HepG2 (cell line): Measurements from ENCODE around the gene CPE. TPM values are rescaled to one million over a fixed set of nuclear protein-coding genes. Genes with fewer than 3 reads are reported as not detected.

ENCODE experiments used
- ARHGAP35 ChIP-seq: sonication (generic); formaldehyde crosslinking; IDR thresholded peaks from 2 replicates; pipeline ENCODE4 v1.9.0; 2022; ENCODE audit warnings: mild to moderate bottlenecking, inconsistent platforms, moderate library complexity, missing genetic modification reagents, borderline replicate concordance
- ARNT2 ChIP-seq: sonication (generic); formaldehyde crosslinking; IDR thresholded peaks from 2 replicates; pipeline ENCODE4 v1.8.0; 2022; ENCODE audit warnings: mild to moderate bottlenecking, low read depth, missing genetic modification reagents, moderate library complexity
- CREB3 ChIP-seq: sonication (generic); formaldehyde crosslinking; IDR thresholded peaks from 2 replicates; pipeline ENCODE4 v1.5.0; 2020; ENCODE audit warnings: missing genetic modification reagents
- FOXA3 ChIP-seq: IDR thresholded peaks from 2 replicates; pipeline ENCODE4 v1.6.1; 2016; ENCODE audit warnings: missing genetic modification reagents, missing compliant biosample characterization
- HIVEP1 ChIP-seq: sonication (generic); formaldehyde crosslinking; IDR thresholded peaks from 2 replicates; pipeline ENCODE4 v1.4.0; 2020; ENCODE audit warnings: mild to moderate bottlenecking, missing genetic modification reagents
- IRF2 ChIP-seq: IDR thresholded peaks from 2 replicates; pipeline ENCODE4 v1.6.1; 2018; ENCODE audit warnings: missing genetic modification reagents, missing compliant biosample characterization
- NFYB ChIP-seq: sonication (generic); formaldehyde crosslinking; IDR thresholded peaks from 2 replicates; pipeline ENCODE4 v1.4.0; 2020; ENCODE audit warnings: missing genetic modification reagents
- NKX3-1 ChIP-seq: sonication (generic); formaldehyde crosslinking; IDR thresholded peaks from 2 replicates; pipeline ENCODE4 v1.5.0; 2020; ENCODE audit warnings: missing genetic modification reagents
- RBFOX2 ChIP-seq: fragments of 200-400 bp; formaldehyde crosslinking; IDR thresholded peaks from 2 replicates; pipeline ENCODE4 v1.6.1; 2017; ENCODE audit warnings: low read depth, mild to moderate bottlenecking, low read length
- RFX5 ChIP-seq: IDR thresholded peaks from 2 replicates; pipeline ENCODE4 v1.6.1; 2011; ENCODE audit warnings: low read depth, low read length, improper control_type of control experiment
- RFXAP ChIP-seq: sonication (generic); formaldehyde crosslinking; IDR thresholded peaks from 2 replicates; pipeline ENCODE4 v1.4.0; 2020; ENCODE audit warnings: missing genetic modification reagents, borderline replicate concordance
- SNAPC2 ChIP-seq: sonication (generic); formaldehyde crosslinking; IDR thresholded peaks from 2 replicates; pipeline ENCODE4 v1.8.1; 2022; ENCODE audit warnings: mild to moderate bottlenecking, missing genetic modification reagents
- USF2 ChIP-seq, 2 experiments: sonication (generic) in 1 of 2; formaldehyde crosslinking in 1 of 2; IDR thresholded peaks; 2 replicates each; pipeline versions ENCODE4 v1.5.1 to v1.6.1; 2011 to 2020; ENCODE audit warnings: borderline replicate concordance in 1 of 2, low read depth in 1 of 2, low read length in 1 of 2, mild to moderate bottlenecking in 1 of 2, missing genetic modification reagents in 1 of 2, moderate library complexity in 1 of 2
- ZBTB7A ChIP-seq: sonication (generic); formaldehyde crosslinking; IDR thresholded peaks from 2 replicates; pipeline ENCODE4 v1.8.0; 2022; ENCODE audit warnings: mild to moderate bottlenecking, missing genetic modification reagents
- ZBTB7B ChIP-seq: sonication (generic); formaldehyde crosslinking; IDR thresholded peaks from 2 replicates; pipeline ENCODE4 v1.4.0; 2020; ENCODE audit warnings: missing genetic modification reagents
- ZFAT ChIP-seq: sonication (generic); formaldehyde crosslinking; conservative IDR thresholded peaks from 2 replicates; pipeline ENCODE4 v1.8.1; 2023; ENCODE audit warnings: missing genetic modification reagents, inconsistent platforms
- ZFP90 ChIP-seq: sonication (generic); formaldehyde crosslinking; IDR thresholded peaks from 2 replicates; pipeline ENCODE4 v1.8.0; 2022; ENCODE audit warnings: missing genetic modification reagents, mild to moderate bottlenecking, inconsistent platforms, borderline replicate concordance
- ZNF552 ChIP-seq: sonication (generic); formaldehyde crosslinking; IDR thresholded peaks from 2 replicates; pipeline ENCODE4 v1.9.0; 2022; ENCODE audit warnings: missing genetic modification reagents, mild to moderate bottlenecking, borderline replicate concordance
- ZNF768 ChIP-seq: sonication (generic); formaldehyde crosslinking; IDR thresholded peaks from 2 replicates; pipeline ENCODE4 v1.4.0; 2020; ENCODE audit warnings: missing genetic modification reagents
- ZNF780A ChIP-seq: sonication (generic); formaldehyde crosslinking; IDR thresholded peaks from 2 replicates; pipeline ENCODE4 v1.8.0; 2022; ENCODE audit warnings: mild to moderate bottlenecking, missing genetic modification reagents, moderate library complexity
- ZSCAN29 ChIP-seq: sonication (generic); formaldehyde crosslinking; conservative IDR thresholded peaks from 2 replicates; pipeline ENCODE4 v1.4.0; 2020; ENCODE audit warnings: mild to moderate bottlenecking, missing genetic modification reagents
- ZSCAN30 ChIP-seq: sonication (generic); formaldehyde crosslinking; IDR thresholded peaks from 2 replicates; pipeline ENCODE4 v1.5.0; 2020; ENCODE audit warnings: mild to moderate bottlenecking, missing genetic modification reagents
- polyA plus RNA-seq, 8 experiments: library from polyadenylated mRNA; depleted of rRNA in 3 of 8; stranded (reverse) in 7 of 8; unstranded in 1 of 8; fragments of >200 nt; fragmentation: Illumina TruSeq in 4 of 8; extraction: Trizol in 4 of 8; gene quantifications; 2 replicates each; pipeline versions ENCODE4 v1.2.1 to v1.2.3, GENCODE V29; 2011 to 2016; ENCODE audit warnings: low read depth in 4 of 8, missing spikeins in 1 of 8, mixed read lengths in 1 of 8; ENCODE audit not compliant: insufficient read depth in 1 of 8
- total RNA-seq, 5 experiments: library from RNA; depleted of rRNA; stranded (reverse); fragments of >200 nt; fragmentation: Illumina TruSeq; extraction: Trizol; gene quantifications; 2 replicates each; pipeline ENCODE4 v1.2.3, GENCODE V29; 2016; ENCODE audit warnings: low read depth in 1 of 5
- TF ChIP-seq, protein P1 (sequence below): sonication (generic); formaldehyde crosslinking; IDR thresholded peaks from 2 replicates; pipeline ENCODE4 v1.9.0; 2021; ENCODE audit warnings: missing genetic modification reagents, mild to moderate bottlenecking, borderline replicate concordance
- TF ChIP-seq, protein P2 (sequence below): sonication (generic); formaldehyde crosslinking; IDR thresholded peaks from 2 replicates; pipeline ENCODE4 v1.5.0; 2020; ENCODE audit warnings: mild to moderate bottlenecking, missing genetic modification reagents

Gene CPE
- total and polyA plus RNA-seq, 2 of the 13 experiments (the other 11 are each of a cell fraction or from before 2014, with no cell fraction given), result 268 to 852 TPM

DNA sequence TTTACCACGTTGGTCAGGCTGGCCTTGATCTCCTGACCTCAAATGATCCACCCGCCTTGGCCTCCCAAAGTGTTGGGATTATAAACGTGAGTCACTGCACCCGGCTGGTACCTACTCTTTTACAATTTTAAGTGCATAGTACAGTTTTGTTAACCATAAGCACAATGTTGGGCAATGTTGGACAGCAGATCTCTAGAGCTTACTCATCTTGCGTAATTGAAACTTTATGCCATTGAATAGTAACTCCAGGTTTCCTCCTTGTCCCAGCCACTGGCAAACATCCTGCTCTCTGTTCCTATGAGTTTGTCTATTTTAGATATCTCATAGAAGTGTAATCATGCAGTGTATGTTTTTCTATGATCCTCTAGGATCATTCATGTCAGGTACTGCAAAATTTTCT is 9.3 kb upstream of the CPE start (continued):
- TF ChIP-seq USF2 (IDR thresholded peaks at IDR 0.05; ENCODE audit: low read depth, low read length) (no peak), USF2 (CRISPR knock-in tag; IDR thresholded peaks at IDR 0.05; ENCODE audit: borderline replicate concordance) (no peak), ZFAT (CRISPR knock-in tag) (no peak), ZNF552 (CRISPR knock-in tag) (no peak), FOXA3 (CRISPR knock-in tag) (peak; percentile 94), ARHGAP35 (no peak), IRF2 (CRISPR knock-in tag) (peak; percentile 70), NFYB (CRISPR knock-in tag) (no peak), RFX5 (no peak), CREB3 (no peak), ZBTB7B (CRISPR knock-in tag) (0 out of 2 replicates have a peak, but pooled peaks have one; percentile 26), RBFOX2 (no peak), ZNF780A (0 out of 2 replicates have a peak, but pooled peaks have one; percentile 39), ZFP90 (CRISPR knock-in tag) (no peak), ZSCAN30 (CRISPR knock-in tag) (no peak), ZSCAN29 (no peak), RFXAP (CRISPR knock-in tag) (0 out of 2 replicates have a peak, but pooled peaks have one; percentile 32), ZNF768 (CRISPR knock-in tag) (no peak), ZBTB7A (CRISPR knock-in tag) (no peak), ARNT2 (CRISPR knock-in tag) (no peak), HIVEP1 (no peak), SNAPC2 (CRISPR knock-in tag) (0 out of 2 replicates have a peak, but pooled peaks have one; percentile 51), NKX3-1 (CRISPR knock-in tag) (no peak)
- TF ChIP-seq, protein P1, sequence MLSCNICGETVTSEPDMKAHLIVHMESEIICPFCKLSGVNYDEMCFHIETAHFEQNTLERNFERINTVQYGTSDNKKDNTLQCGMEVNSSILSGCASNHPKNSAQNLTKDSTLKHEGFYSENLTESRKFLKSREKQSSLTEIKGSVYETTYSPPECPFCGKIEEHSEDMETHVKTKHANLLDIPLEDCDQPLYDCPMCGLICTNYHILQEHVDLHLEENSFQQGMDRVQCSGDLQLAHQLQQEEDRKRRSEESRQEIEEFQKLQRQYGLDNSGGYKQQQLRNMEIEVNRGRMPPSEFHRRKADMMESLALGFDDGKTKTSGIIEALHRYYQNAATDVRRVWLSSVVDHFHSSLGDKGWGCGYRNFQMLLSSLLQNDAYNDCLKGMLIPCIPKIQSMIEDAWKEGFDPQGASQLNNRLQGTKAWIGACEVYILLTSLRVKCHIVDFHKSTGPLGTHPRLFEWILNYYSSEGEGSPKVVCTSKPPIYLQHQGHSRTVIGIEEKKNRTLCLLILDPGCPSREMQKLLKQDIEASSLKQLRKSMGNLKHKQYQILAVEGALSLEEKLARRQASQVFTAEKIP (CRISPR knock-in tag), result no peak
- TF ChIP-seq, protein P2, sequence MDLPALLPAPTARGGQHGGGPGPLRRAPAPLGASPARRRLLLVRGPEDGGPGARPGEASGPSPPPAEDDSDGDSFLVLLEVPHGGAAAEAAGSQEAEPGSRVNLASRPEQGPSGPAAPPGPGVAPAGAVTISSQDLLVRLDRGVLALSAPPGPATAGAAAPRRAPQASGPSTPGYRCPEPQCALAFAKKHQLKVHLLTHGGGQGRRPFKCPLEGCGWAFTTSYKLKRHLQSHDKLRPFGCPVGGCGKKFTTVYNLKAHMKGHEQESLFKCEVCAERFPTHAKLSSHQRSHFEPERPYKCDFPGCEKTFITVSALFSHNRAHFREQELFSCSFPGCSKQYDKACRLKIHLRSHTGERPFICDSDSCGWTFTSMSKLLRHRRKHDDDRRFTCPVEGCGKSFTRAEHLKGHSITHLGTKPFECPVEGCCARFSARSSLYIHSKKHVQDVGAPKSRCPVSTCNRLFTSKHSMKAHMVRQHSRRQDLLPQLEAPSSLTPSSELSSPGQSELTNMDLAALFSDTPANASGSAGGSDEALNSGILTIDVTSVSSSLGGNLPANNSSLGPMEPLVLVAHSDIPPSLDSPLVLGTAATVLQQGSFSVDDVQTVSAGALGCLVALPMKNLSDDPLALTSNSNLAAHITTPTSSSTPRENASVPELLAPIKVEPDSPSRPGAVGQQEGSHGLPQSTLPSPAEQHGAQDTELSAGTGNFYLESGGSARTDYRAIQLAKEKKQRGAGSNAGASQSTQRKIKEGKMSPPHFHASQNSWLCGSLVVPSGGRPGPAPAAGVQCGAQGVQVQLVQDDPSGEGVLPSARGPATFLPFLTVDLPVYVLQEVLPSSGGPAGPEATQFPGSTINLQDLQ (CRISPR knock-in tag), result no peak
